T-helper 2 cell (primary cell): ENCODE results near the gene CYP1A2.
"Not testable (repeated sequence)": the region's sequence is repeated elsewhere in the genome, so short reads cannot be mapped to it uniquely, and the experiment has no call there.

ENCODE experiments used
- DNase-seq, 5 experiments: peaks; one replicate each; pipeline versions ENCODE4 v3.0.0 to v3.0.0-alpha.2; 2012 to 2022

Gene CYP1A2

GRCh38 chr15:74777769-74778598 is 29.3 kb downstream of the CYP1A2 start:
- no peak for DNase-seq

GRCh38 chr15:74778599-74778970 is 29.9 kb downstream of the CYP1A2 start:
- DNase-seq = no peak

GRCh38 chr15:74779162-74779648 is 30.6 kb downstream of the CYP1A2 start:
- no peak for DNase-seq

GRCh38 chr15:74780523-74781430 is 32.1 kb downstream of the CYP1A2 start:
- DNase-seq = peak in 3 of 5 experiments; percentile 43 to 89 (median 44)

- DNase-seq = peak; percentile 61 to 86 (median 76)
Observed at GRCh38 chr15:74781431-74782258, 33.0 kb downstream of the CYP1A2 start, which contains the start of gene CSK. Gene CSK (plus strand): TSS chr15:74782080. CDS start chr15:74798298, 16,218 bp downstream.

GRCh38 chr15:74782259-74783071 is 33.8 kb downstream of the CYP1A2 start:
- peak in 4 of 5 experiments; percentile 47 to 82 (median 64) for DNase-seq

GRCh38 chr15:74783072-74783807 is 34.6 kb downstream of the CYP1A2 start:
- peak in 1 of 5 experiments; percentile 66 for DNase-seq

GRCh38 chr15:74783808-74784175 is 35.1 kb downstream of the CYP1A2 start:
- DNase-seq = no peak

- no peak for DNase-seq
Observed at GRCh38 chr15:74784426-74785193, 36.0 kb downstream of the CYP1A2 start.

GRCh38 chr15:74785194-74786032 is 36.8 kb downstream of the CYP1A2 start:
- DNase-seq = peak in 1 of 5 experiments; percentile 90

- DNase-seq = not testable (repeated sequence)
Observed at GRCh38 chr15:74786081-74786480, 37.4 kb downstream of the CYP1A2 start.

- no peak for DNase-seq
Observed at GRCh38 chr15:74786551-74787165, 38.0 kb downstream of the CYP1A2 start.

GRCh38 chr15:74787251-74788041 is 38.8 kb downstream of the CYP1A2 start:
- DNase-seq = peak; percentile 67 to 98 (median 90)

GRCh38 chr15:74788042-74788682 is 39.5 kb downstream of the CYP1A2 start:
- no peak for DNase-seq

GRCh38 chr15:74788683-74789151 is 40.1 kb downstream of the CYP1A2 start:
- peak in 3 of 5 experiments; percentile 54 to 91 (median 73) for DNase-seq

- DNase-seq = peak in 1 of 5 experiments; percentile 70
Observed at GRCh38 chr15:74789171-74789631, 40.6 kb downstream of the CYP1A2 start.

- DNase-seq = no peak
Observed at GRCh38 chr15:74789741-74790079, 41.1 kb downstream of the CYP1A2 start.
